ENCODE data around the gene EXOSC7. TPM values are rescaled to one million over a fixed set of nuclear protein-coding genes. Genes with fewer than 3 reads are reported as not detected.

Gene EXOSC7
- polyA plus RNA-seq, 1 donor from 2014 or later, result 87.5 TPM

DNA sequence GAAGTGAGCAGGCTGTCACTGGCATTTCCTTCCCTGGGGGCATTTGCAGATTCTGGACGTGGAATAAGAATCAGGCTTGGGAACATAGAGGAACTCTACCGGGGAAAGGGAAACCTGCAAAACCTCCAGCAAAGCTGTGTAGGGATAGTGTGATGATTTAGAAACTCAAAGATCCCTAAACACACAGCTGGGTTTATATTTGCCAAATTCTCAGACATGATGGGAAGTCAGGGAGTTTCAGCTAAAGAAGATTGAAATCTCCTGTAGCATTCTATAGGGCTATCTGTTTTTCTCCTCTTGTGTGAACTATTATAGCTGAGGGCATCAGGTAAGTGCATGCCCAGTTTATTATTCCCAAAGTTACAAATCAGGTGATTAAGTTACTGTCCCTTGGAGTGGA is 40.9 kb downstream of the EXOSC7 start:
- Histone ChIP-seq H3K79me2 (replicated peaks; ENCODE audit: insufficient read depth, low read length) (no peaks in the 10 kb centered on the region), H3K9me2 (ENCODE audit: insufficient read depth, low read length) (no peaks in the 10 kb centered on the region), H3K36me3 (ENCODE audit: insufficient read depth, low read length) (no peaks in the 10 kb centered on the region), H3F3A (ENCODE audit: insufficient read depth, low read length, poor library complexity, severe bottlenecking) (no peaks in the 10 kb centered on the region), H3K9ac (ENCODE audit: low read length) (no peak overlapping the region), H3K4me2 (ENCODE audit: low read length) (no peak overlapping the region), H4K20me1 (ENCODE audit: insufficient read depth) (no peaks in the 10 kb centered on the region), H3K27ac (ENCODE audit: low read length) (no peak overlapping the region), H3K27me3 (ENCODE audit: insufficient read depth, low read depth, low read length) (no peaks in the 10 kb centered on the region), H2AFZ (ENCODE audit: low read depth, low read length) (no peak overlapping the region), H3K4me3 (ENCODE audit: low read length) (no peak overlapping the region), H3K9me3 (ENCODE audit: low read length) (no peaks in the 10 kb centered on the region)
- no peak for TF ChIP-seq CTCF (IDR thresholded peaks at IDR 0.05; ENCODE audit: poor library complexity, severe bottlenecking)
- TF ChIP-seq EZH2 (IDR thresholded peaks at IDR 0.05; ENCODE audit: borderline replicate concordance, insufficient read depth, low read length, poor library complexity, severe bottlenecking), result no peak
- no peak for TF ChIP-seq TAF1 (IDR thresholded peaks at IDR 0.05; ENCODE audit: low read depth)
- no peak for TF ChIP-seq EP300 (conservative IDR thresholded peaks at IDR 0.05; ENCODE audit: poor library complexity, severe bottlenecking)
- no peak for TF ChIP-seq RAD21 (conservative IDR thresholded peaks at IDR 0.05)

DNA sequence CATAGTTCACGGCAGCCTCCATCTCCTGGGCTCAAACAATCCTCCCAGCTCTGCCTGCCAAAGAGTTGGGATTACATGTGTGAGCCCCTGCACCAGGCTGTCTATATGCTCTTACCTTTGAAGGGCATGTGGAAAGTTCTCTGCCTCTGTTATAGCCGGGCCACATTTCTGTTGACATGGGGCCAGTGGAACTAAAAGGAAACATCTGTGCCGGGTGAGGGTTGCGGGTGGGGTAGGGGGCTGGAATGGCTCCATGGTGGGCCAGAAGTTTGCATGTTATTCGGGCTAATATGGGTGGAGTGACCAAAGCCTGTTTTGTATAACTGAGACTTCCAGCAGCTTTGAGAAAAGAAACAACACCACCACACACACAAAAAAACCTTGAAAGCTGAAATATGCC is 41.8 kb downstream of the EXOSC7 start:
- TF ChIP-seq SMC3 (conservative IDR thresholded peaks at IDR 0.05; ENCODE audit: poor library complexity) (no peak), TAF1 (IDR thresholded peaks at IDR 0.05; ENCODE audit: low read depth) (no peak), MXI1 (conservative IDR thresholded peaks at IDR 0.05; ENCODE audit: poor library complexity, severe bottlenecking) (no peak), EZH2 (IDR thresholded peaks at IDR 0.05; ENCODE audit: borderline replicate concordance, insufficient read depth, low read length, poor library complexity, severe bottlenecking) (no peak), CTCF (IDR thresholded peaks at IDR 0.05; ENCODE audit: poor library complexity, severe bottlenecking) (no peak), REST (IDR thresholded peaks at IDR 0.05; ENCODE audit: borderline replicate concordance) (no peak), POLR2AphosphoS5 (IDR thresholded peaks at IDR 0.05) (no peak)
- Histone ChIP-seq H2AFZ (ENCODE audit: low read depth, low read length) (no peak overlapping the region), H4K20me1 (ENCODE audit: insufficient read depth) (no peaks in the 10 kb centered on the region), H3F3A (ENCODE audit: insufficient read depth, low read length, poor library complexity, severe bottlenecking) (no peaks in the 10 kb centered on the region), H3K36me3 (ENCODE audit: insufficient read depth, low read length) (no peaks in the 10 kb centered on the region), H3K9me2 (ENCODE audit: insufficient read depth, low read length) (no peaks in the 10 kb centered on the region), H3K27ac (ENCODE audit: low read length) (no peak overlapping the region), H3K4me2 (ENCODE audit: low read length) (no peak overlapping the region), H3K27me3 (ENCODE audit: insufficient read depth, low read depth, low read length) (no peaks in the 10 kb centered on the region), H3K9me3 (ENCODE audit: low read length) (no peaks in the 10 kb centered on the region), H3K79me2 (replicated peaks; ENCODE audit: insufficient read depth, low read length) (no peaks in the 10 kb centered on the region), H3K4me3 (ENCODE audit: low read length) (no peak overlapping the region), H3K9ac (ENCODE audit: low read length) (no peak overlapping the region)
